GM18870 (cell line): Measurements from ENCODE around the gene PLEKHA6.
"Not testable (repeated sequence)": the region's sequence is repeated elsewhere in the genome, so short reads cannot be mapped to it uniquely, and the experiment has no call there.

Experiments
- ATAC-seq: cut with Tn5 transposase; IDR thresholded peaks from one replicate; pipeline ENCODE4 v1.9.1; 2021; ENCODE audit warnings: moderate library complexity; ENCODE audit not compliant: unreplicated experiment

The PLEKHA6 gene

DNA sequence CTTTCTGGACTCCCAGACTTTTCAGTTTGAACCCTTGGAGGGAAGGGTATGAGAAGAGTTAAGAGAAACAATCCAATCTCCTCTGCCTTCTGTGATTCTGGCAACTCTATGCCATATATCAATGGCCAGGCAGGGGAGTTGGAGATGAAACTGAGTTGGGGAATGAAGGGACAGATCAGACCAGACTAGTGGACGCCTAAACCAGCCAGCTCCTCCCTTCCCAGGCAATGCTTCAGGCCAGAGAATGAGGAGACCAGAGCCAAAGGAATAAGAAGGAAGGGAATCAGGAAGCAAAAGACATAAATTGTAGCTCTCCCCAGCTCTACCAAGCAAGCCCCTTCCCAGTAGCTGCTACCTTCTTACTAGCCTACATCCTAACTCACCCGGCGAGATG is 22.7 kb downstream of the PLEKHA6 start:
- no peak for ATAC-seq

DNA sequence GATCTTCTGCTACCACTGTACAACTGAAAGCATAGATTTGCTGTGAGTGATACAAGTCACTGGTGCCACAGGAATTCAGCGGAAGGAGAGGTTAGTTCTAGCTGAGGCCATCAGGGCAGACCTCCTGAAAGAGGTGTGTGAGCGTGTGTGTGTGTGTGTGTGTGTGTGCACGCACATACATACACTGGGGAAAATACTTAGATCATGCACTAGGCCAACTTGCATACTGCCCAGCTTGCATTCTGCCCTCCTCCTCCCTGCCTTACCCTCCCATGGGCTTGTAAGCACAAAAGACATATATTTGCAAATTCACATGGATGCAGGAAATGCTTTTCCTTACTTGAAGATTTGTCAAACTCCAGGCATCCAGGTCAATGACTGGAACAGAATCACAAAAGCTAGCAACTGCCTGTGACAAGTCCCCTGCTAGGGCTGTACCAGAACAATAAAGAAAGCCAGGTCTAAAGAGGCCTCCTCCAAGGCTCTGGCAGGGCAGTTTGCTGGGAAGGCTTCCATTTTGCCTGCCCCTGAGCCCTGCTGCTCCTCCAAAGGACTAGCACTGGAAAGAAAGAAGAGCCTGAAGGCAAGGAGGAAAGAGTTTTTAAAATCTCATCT is 23.2 kb downstream of the PLEKHA6 start:
- ATAC-seq: no peak

DNA sequence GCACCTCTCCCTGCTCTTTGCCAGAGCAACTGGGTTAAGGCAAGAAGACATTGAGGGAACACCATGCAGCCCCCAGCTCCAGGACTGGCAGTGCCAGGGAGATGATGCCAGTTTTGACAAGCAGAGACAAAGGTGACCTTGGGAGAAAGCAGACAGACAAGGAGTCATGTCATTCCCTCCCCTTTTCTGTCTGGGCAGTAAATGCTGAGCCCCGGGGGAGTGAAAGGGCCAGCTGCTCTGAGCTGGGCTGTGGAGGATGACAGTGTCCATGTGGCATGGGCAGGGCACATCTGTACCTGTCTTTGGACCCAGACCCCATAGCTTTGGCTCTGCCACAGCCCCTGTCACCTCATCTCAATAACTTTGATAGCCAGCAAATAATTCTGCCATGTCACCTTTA is 24.2 kb downstream of the PLEKHA6 start:
- ATAC-seq: no peak

DNA sequence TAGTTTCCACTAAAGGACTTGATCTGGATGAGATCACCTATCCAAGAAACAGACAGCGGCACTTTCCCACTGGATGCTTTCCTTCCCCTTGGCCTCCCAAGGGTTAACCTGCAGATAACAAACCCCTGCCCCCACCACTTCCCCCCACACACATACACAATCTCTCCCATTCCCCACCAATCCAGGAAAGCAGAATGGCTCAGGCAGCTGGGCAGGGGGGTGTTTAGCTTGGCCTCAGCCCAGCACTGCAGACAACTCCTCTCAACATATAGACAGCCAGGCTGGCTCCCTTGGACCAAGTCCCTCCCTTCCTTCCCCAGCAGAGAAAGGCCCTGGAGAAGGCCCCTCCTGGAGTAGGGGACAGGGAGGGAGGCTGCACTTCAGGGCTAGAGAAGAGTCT is 24.6 kb downstream of the PLEKHA6 start:
- ATAC-seq: no peak

DNA sequence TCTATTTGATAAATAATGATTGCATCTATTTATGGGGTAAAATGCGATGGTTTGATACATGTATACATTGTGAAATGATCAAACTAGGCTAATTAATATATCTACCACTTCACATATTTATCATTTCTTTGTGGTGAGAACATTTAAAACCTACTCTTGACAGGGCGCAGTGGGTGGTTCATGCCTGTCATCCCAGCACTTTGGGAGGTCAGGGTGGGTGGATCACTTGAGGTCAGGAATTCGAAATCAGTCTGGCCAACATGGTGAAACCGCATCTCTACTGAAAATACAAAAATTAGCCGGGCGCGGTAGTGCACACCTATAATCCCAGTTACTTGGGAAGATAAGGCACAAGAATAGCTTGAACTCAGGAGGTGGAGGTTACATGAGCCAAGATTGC is 25.3 kb downstream of the PLEKHA6 start:
- no peak for ATAC-seq

DNA sequence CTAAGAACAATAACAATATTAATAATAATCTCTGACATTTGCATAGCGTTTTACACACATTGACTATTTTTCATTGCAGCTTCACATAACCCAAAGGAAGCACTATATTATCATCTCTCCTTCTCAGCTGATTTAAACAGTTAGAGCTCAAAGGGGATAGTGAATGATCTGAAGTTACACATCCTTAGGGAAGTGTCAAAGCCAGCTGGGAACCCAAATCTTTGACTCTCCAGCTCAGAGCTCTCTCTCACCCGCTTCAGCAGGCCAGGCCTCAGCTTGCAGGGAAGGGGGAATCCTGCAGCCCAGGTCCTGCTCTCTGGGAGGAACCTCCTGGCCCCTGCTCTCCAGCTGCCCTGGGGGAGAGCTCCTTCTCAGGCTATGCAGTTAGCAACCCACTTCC is 26.3 kb downstream of the PLEKHA6 start:
- no peak for ATAC-seq

GRCh38 chr1:204331847-204332487 is 27.8 kb downstream of the PLEKHA6 start:
- no peak for ATAC-seq

GRCh38 chr1:204331275-204331674 is 28.5 kb downstream of the PLEKHA6 start:
- ATAC-seq: no peak

DNA sequence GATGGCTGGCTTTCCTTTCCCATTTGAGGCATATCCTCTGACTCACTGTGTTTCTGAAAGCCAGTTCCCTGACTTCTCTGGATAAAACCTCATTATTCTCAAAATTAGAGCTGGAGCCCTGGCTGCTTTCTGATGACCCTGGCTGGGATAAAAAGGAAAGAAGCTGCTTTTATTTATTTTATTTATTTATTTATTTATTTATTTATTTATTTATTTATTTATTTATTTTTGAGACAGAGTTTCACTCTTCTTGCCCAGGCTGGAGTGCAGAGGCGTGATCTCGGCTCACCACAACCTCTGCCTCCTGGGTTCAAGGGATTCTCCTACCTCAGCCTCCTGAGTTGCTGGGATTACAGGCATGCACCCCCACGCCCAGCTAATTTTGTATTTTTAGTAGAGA is 31.9 kb downstream of the PLEKHA6 start:
- not testable (repeated sequence) for ATAC-seq

DNA sequence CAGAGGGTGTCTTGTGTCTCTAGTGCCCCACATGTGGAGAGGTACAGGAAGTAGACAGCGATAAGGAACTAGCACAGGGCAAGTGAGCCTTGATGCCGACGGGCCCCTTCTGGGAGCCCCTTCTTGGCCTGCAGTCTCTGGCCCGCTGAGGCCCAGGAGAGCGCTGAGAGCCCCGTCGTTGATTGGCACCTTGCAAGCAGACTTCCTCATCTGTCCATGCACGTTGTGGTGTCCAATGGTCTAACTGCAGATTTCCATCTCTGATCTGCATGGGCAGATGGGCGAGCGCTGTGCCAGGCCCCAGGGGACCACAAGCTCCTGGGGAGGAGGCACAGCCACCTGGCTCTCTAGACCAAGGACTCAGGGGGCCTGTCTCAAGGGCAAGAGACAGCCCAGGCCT is 32.4 kb downstream of the PLEKHA6 start:
- ATAC-seq: no peak

- ATAC-seq: no peak
Measured at GRCh38 chr1:204326771-204327300, 32.9 kb downstream of the PLEKHA6 start.

DNA sequence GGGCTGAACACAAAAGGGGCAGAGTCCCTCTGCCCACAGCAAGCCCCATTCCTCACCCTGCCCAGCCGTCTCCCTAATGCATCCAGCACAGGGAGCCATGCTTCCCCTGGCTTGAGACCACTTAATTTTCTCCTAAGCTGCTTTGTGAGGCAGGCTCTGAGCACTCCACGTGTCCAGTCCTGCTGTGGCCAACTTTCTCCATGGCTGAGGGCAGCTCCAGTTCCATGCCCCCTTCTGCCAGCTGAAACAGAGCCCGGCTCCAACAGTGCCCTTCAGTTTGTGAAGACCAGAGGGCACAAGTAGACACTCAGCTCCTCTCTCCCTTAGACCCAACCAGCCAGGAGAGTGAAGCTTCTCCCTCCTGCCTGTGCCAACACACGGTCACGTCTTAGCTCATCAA is 33.8 kb downstream of the PLEKHA6 start:
- ATAC-seq: no peak

GRCh38 chr1:204323887-204324286 is 35.8 kb downstream of the PLEKHA6 start:
- no peak for ATAC-seq

DNA sequence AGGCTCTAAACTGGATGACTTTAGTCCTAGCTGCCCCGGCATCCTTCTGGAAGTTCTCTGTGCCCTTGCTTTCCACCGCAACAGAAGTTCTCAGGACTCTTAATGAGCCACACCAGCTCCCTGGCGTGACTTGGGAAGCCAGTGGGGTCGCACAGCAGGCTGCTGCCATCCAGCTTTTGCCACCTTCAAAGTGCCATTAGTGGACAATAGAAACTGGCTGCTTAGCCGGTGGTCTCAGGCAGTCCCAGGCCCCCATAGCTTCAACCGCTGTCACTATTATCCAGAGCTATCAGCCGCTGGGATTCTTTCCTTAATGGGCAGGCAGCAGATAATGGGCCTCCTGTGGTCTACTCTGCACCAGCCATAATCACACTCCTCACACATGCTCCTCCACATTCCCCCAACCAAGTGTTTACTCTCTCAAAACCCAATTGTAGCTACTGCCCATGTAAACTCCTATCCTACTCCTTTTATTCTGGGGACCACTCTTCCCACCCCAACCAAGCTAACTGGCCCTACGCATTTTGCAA is 37.3 kb downstream of the PLEKHA6 start:
- ATAC-seq: no peak

DNA sequence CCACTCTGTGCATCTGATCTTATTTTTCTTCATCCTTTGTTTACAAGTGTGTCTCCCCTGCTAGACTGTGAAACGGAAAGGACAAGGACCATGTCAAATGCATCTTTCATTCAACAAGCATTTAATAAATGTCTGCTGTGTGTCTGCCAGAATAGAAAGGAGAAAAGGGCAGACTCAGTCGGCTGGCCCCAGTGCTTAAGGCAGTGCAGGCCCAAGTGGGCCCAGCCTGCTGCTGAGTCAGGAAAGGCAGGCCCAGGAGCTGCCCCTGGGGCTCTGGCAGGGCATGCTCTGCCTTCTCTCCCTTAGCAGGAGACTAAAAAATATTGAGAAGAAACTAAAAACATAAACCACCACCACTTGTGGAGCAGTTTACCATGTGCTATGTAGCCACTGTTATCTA is 38.1 kb downstream of the PLEKHA6 start:
- no peak for ATAC-seq

- ATAC-seq: no peak
Measured at GRCh38 chr1:204321051-204321450, 38.7 kb downstream of the PLEKHA6 start.

- ATAC-seq: no peak
Measured at GRCh38 chr1:204320382-204320804, 39.3 kb downstream of the PLEKHA6 start.

DNA sequence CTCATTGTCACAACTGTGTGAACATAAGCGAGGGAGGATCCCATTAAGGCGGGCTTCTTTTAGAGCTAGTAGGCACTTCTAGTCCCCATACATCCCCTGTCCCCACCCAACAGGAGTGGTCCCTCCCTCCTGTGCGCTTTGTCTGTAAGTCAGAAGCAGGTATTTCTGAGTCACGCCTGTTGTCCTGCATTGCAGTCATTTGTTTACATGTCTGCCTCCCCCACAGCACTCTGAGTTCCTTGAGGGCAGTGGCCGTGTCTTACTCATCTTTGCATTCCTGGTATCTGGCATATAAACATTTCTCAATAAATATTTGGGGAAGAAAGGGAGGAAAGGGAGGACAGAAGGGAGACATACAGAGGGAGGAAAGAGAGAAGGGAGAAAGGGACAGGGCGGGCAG is 40.3 kb downstream of the PLEKHA6 start:
- no peak for ATAC-seq

DNA sequence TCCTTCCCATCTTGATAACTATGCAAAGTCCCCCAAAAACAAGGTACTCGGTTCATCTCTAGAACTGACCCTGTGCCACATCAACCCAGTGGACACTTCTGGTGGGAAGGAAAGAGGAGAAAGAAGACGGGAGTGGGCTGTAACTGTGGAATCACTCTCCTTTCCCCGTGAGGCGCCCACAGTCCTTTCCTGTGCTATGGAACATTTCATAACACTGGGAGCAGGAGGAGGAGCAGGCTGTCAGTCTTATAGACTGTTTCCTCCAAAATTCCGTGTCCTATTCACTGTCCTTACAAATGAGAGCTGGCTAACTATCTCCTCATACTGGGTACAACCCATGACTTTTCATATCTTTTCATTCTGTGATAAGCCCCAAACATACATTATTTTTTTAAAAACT is 40.7 kb downstream of the PLEKHA6 start:
- no peak for ATAC-seq

DNA sequence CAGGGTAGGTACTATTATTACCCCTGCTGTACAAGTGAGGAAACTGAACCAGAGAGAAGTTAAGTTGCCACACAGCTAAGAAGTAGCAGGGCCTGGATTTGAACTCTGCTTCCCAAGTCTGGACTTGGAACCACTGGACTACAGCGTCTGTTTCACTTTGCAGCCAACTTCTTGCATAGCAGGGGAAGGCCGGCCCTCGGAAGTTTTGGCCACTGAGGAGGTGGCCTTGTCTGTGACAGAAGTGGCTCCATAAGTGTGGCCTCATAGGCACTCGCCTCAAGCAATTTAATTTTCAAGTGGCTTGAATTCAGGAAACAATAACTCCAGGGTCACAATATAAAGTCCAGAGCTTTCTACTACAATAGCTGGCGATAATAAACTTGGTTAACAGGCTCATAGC is 41.4 kb downstream of the PLEKHA6 start:
- no peak for ATAC-seq

DNA sequence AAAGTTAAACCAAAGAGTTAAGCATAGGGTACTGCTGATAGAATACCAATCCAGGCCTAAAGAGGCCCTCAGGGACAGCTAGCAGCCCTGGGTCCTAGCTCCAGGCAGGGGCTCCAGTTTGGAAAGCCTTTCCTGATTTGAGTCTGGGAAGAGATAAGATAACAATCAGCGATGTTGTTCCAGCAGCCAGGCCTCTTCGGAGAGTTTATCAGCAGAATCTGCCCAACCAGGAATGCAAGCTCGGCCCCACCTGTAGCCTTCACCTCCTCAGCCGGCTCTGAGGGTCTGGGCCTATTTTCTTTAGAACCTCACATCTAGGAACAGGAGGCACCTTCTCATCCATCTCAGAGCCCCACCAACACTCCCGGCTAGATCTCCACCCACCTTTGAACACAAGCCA is 42.6 kb downstream of the PLEKHA6 start:
- no peak for ATAC-seq

DNA sequence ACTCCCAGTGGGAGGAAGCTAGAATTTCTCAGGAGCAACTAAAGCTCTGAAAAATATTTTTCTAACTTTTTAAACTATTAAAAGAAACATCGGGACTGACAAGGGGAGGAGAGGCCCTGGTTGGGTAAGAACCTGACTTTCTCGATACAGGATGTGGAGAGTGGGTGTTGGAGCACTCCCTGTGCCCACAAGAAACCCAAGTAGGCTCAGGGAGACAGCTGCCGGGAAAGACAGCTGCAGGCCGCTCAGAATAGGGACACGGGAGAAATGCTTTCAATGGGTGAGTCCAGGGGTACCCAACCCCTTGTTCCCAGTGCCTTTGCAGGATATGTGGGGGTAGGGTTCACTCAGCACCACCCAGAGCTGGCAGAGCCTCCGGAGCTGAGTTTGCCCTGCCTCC is 43.6 kb downstream of the PLEKHA6 start:
- no peak for ATAC-seq
